HG02943 (cell line): ENCODE measurements around the gene BEST3.
"Not testable (repeated sequence)": the region's sequence is repeated elsewhere in the genome, so short reads cannot be mapped to it uniquely, and the experiment has no call there.

ENCODE experiments used
- ATAC-seq: cut with Tn5 transposase; IDR thresholded peaks from one replicate; pipeline ENCODE4 v1.9.1; 2021; ENCODE audit warnings: mild to moderate bottlenecking, low read depth, moderate library complexity; ENCODE audit not compliant: unreplicated experiment

BEST3 gene

DNA sequence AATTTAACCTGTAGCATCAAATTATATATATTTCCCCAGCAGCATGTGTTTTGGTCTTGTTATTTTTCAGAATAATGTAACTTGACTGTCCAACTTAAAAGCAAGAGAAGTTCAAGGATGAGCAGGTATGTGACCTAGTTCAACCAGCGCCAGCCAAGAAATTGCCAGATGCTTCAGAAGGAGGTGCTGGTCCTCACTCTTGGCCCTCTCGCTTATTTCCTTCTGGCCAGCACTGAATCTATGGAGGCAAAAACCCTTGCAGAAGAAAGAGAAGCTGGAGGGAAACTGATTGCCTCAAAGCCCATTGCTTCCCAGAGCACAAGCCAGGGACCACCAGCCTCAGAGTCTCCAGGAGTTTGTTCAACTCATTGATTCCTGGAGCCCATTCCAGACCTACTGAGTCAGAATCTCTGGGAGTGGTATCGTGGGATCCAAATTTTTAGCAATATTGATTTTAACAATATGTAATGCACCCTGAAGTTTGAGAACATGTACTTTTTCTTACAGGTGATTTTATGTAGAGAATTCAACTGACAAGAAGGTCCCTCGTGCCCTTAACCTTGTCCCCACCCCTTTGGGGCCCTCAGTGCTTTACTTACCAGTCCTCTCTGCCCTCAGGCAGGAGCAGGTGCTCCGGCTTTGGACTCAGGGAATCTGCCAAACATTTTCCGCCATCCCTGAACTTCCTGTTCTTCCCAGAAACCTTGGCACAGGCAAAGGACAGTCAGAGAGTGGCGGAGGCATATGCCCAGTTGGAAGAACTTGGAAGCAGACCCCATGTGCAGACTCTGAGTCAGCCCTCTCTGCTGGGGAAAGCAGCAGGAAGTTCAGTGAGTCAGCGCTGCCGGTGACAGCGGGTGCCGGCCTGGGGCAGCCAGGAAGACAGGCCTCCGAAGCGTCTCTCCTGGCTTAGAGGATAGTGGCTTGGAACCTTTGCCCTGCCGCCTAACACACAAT, 10.4 kb downstream of the BEST3 start:
- ATAC-seq = no peak

DNA sequence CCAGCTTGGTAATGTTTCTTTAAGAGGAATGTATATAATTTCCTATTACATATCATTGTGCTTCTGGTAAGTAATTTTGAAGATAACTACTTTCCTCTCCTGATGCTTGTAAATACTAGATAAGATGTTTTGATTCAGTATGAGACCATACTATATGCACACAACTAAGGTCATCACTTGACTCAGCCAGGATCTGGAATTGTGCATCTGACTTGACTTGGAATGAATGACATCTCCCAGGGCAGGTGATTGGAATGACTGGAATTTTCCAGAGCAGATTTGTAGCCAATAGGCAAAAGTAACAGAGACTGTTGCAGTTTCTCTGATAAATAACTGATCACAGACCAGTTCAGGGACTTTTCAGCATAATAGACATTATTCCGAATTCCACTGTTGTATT, 11.1 kb downstream of the BEST3 start:
- ATAC-seq = no peak

DNA sequence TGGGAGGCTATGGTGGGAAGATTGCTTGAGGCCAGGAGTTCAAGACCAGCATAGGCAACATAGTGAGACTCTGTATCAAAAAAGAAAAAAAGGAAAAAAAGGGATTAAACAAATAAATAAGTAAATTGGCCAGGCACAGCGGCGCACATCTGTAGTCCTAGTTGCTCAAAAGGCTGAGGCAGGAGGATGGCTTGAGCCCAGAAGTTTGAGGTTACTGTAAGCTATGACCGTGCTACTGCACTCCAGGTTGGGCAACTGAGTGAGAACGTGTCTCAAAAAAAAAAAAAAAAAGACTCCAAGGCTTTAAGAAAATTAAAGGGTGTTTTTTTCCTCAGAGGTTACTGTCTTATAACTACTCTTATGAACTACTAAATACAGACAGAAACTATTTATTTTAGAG, 11.7 kb downstream of the BEST3 start:
- ATAC-seq = no peak

DNA sequence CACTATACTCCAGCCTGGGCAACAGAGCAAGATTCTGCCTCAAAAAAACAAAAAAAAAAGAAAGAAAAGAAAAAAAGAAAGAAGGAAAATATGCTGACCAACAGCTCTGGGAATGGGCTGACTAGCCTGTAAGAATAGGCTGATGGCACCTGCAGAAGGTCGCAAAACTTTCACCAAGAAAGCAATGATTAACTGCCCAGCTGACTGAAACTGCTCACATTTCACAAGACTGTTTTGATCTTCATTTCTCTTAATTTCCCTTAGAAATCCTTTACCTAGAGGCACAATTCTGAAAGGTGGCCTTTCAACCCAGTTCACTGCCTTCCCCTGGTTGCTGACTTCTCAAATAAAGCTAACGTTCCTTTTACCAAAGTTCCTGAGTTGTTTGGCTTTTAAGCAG, 12.4 kb downstream of the BEST3 start:
- ATAC-seq = peak; percentile 68

DNA sequence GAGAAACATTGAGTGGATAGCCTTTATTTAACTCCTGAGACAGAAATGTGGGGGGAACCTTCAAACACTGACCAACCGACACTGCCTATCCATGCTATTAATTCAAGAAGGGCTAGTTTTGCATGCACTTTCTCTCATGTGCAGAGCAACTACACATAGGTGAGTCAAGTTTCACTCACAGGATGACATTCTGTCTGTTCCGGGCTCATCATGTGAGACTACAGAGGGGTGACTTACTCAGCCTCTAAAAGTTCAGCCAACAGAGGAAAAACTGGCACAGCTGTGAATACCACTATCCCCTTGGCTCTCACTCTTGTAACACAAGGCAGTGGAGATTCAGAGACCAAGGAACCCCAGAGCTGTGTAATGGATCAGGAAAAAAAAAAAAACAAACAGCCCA, 13.3 kb downstream of the BEST3 start:
- ATAC-seq = no peak

DNA sequence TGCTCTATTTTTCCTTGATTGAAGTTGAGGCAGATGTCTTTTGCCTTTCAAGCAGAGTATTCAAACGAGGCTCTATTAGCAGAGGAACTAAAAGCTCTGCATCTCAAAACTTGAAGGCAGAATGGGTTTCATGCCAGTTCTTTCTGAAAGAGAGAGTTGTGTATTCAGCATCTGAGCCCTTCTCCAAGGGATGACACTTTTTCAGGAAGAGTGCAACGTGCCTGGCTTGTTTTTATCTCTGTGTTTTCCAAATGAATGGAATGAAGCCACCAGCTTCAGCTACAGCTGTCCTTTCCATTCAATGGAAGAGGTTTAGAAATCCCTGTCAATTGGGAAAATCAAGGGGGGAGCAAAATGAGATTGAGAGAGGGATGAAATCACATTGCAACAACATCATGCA, 14.6 kb downstream of the BEST3 start:
- ATAC-seq = no peak

DNA sequence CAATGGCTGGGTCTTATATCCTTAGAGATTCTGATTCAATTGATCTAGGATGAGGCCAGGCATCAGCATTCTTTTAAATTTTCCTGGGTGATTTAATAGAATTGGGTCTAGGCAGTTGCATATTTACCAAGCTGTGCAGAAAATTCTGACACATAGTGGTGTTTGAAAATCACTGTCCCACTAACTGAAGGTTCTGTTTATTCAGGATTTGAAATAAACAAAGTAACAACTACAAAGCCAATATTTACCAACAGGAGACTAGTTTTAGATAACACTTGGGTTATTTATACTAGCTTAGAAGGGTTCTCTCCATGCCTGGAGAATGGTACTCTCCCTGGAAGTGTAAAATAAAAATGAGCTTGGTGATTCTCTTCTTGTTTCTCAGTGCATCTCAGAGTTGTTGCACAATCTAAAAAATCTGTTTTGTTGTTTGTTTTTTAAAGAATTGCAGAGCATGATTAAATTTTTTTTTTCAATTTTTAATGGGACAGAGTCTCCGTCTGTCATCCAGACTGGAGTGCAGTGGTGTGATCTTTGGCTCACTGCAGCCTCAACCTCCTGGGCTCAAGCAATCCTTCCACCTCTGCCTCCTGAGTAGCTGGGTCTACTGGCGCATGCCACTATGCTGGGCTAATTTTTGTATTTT, 16.9 kb downstream of the BEST3 start:
- no peak for ATAC-seq

DNA sequence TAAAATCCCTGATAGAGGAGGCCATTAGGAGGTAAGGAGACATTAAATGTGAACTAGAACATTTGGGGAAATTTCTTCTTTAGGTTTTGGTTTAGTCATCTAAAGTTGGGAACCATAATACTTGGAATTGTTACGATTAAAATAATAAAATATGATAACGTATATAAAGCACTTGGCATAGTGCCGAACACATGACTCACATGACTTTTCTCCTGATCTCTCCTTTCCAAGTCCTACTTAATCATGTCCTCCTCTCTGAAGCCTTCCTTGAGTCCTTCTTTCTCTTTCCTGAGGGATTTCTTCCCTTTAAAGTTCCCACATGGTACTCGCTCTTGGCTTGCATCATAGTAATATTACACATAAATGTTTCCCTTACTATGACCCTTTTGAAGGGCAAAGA, 20.0 kb downstream of the BEST3 start:
- ATAC-seq = no peak

DNA sequence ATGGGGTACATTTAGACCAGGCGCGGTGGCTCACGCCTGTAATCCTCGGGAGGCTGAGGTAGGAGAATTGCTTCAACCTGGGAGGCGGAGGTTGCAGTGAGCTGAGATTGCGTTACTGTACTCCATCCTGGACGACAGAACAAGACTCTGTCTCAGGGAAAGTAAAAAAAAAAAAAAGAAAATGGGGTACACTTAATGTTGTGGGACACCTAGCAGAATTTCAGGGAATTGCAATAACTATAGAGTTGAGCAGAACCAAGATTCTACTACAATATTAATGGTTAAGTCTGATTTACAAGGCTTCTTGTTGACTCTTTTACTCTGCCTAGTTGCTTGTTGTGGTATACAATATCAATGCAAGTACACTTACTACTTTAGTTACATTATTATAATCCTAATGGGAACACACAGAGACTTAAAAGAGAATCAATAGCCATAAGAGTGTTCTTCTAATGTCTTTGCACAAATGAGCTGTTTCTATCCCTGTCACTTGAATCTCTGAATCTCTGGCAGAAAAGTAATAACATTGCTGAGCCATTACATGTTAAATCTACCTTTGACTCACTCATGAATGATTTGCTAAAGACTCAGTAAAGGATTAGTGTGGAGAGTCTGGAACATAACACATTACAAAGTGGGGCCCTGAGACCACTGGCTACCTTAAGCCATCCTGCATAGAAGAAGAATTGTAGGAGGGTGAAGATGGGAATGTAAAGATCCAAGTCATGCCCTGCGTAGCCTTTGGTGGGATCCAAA, 22.7 kb downstream of the BEST3 start:
- no peak for ATAC-seq

DNA sequence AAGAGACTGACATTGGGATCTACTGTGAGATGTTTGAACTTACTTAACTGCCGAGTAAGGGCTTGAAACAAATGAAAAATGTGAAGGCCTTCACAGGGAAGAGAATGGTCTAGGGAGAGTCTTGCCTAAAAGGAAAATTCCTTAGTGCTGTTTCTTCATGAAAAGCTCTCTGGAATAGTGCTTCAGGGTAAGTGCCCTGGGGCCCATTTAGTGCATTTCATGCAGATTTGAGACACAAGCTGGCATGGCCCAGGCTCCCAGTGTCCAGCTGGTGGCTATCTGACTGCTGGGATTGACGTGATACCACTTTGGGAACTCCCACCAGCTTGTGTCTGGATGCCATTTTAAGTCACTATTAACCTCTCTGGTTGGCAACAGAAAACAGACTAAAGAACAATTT, 26.9 kb downstream of the BEST3 start:
- ATAC-seq = no peak

DNA sequence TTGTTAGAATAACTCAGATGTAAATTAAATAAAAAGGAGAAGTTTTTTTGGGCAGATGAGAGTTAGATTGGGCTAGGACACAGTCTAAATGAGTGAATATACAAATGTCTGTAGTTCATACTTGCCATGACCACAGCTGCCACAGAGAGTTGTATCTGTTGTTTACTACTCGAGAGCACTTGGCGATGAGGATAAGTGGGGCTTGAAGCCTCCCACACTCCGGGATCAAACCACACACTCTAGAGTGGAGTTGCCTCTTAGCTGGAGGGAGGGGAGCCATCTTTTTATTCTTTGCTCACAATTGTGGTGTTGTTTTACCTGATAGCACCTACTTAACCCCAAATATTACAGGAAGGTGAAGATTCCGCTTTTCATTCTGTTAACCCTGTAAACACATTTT, 27.5 kb downstream of the BEST3 start:
- ATAC-seq = no peak

DNA sequence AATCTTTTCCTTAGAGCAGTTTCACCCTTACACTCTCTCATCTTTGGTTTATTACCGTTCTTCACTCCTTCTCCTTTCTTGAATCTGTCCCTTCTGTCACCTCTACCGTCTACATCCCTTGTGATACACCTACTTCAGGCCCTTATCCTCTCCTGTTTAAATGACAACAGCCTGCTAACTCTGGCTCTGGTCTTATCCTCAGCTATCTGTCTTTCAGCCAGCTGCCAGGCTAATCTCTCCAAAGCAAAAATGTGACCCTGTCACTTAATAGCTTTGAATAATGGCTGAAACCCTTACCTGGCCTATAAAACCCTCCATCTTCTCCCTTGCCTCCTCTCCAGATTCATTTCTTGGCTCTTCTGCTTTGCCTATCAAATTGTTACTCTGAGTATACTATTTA, 32.3 kb downstream of the BEST3 start:
- no peak for ATAC-seq

DNA sequence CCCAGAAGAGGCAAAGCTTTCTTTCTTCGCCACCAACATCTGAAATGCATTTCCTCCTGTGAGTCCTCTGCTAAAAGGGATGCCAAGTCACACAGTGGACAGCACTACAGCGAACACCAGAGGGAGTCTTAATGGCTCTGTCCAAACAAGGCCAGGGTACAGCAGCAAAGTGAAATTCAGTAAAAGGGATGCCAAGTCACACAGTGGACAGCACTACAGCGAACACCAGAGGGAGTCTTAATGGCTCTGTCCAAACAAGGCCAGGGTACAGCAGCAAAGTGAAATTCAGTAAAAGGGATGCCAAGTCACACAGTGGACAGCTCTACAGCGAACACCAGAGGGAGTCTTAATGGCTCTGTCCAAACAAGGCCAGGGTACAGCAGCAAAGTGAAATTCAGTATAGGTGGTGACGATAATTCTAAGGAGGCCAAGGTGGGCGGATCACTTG, 34.1 kb downstream of the BEST3 start:
- ATAC-seq = not testable (repeated sequence)

DNA sequence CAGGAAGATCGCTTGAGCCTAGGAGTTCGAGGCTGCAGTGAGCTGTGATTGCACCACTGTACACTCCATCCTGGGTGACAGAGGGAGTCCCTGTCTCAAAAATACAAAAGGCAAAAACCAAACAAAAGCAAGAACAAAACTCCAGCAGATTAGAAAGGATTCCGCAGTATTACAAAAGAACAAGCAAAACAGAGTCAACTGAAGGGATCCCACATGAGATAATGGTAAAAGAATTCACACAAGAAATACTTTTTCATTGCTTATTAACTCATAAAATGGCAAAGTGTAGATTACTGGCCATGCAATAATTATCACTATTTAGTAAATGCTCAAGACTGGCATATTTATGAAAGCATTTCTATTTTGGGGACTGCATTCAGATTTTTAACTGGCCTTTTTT, 35.4 kb downstream of the BEST3 start:
- ATAC-seq = no peak

DNA sequence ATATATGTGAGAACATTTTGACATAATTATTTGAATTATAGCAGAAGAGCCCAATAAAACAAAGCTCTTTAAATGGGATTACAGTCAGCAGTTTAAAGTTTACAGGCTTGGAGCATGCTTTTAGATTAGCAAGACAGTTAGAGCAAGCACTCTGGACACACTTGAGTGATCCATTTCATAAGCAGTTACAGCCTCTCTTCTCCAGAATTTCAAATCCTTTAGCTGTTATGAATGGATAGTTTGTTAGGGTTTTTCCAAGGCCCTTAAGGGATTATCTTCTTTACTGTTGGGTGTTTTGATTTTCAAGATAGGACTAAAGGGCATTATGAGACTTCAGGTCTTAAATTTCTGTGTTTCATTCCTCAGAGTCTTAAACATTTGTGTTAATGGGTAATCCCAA, 36.3 kb downstream of the BEST3 start:
- ATAC-seq = no peak

DNA sequence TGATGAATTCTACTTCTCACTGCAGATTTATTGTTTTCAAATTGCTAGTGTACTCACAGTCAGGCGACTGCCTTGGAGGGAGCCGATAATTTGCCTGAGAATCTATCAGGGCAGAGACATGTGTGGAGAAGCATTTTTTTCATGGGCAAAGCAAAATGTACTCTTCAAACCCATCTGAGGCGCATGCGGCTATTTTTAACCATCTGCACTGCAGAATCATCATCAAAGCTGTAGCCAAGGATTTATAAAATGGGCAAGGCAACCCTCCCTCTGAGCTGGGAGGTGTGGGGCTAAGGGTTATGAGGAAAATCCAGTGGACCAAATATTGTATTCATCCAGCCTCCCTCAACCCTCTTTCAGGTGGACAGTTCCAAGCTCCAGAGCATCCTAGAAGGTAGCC, 37.7 kb downstream of the BEST3 start:
- no peak for ATAC-seq

DNA sequence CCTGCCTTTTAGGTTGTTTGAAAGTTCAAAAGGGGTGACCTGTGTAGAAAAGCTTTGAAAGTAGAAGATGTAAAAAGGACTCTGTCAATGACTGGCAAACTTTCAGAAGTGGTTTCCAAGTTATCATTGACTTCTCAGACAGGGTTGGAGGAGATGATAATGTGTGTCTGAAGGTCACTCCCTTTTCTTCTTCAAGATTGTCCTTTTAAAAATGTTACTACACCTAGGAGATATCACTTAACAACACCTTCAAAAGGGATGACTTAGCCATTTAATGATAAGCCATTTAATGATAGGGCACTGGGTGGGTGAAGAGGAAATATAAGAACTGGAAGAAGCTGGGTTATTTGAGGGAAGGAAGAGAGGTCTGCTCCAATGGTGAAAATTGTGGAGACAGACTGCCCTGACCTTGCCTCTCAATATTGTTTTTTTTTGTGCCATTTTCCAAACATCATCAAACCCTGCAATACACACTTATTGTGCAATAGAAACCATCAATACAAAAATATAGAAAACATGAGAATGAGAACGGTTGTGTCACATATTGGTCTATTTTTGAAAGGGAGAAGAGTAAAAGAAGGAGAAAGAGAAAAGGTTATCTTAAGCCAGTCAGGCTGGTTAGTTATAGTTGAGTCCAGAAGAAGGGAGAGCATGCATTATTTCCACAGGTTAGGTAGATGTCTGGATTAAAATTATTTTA, 38.8 kb downstream of the BEST3 start:
- ATAC-seq = no peak

DNA sequence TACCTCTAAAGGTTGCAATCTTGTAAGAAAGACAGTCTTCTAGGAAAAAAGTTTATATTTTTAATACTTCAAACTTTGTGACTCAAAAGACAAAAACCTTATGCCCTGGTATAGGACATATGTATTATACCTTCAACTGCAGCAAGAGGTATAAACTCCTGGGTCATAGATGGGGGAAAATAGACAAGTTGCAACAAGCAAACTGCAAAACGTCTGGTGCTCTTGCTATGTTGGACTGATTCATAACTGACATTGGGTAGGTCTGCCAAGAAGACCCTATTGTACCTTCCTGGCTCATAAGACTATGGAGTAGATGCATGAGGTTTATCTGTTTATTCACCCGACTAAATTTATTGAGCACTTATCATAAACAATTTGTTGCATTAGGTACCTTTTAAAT, 40.9 kb downstream of the BEST3 start:
- no peak for ATAC-seq

DNA sequence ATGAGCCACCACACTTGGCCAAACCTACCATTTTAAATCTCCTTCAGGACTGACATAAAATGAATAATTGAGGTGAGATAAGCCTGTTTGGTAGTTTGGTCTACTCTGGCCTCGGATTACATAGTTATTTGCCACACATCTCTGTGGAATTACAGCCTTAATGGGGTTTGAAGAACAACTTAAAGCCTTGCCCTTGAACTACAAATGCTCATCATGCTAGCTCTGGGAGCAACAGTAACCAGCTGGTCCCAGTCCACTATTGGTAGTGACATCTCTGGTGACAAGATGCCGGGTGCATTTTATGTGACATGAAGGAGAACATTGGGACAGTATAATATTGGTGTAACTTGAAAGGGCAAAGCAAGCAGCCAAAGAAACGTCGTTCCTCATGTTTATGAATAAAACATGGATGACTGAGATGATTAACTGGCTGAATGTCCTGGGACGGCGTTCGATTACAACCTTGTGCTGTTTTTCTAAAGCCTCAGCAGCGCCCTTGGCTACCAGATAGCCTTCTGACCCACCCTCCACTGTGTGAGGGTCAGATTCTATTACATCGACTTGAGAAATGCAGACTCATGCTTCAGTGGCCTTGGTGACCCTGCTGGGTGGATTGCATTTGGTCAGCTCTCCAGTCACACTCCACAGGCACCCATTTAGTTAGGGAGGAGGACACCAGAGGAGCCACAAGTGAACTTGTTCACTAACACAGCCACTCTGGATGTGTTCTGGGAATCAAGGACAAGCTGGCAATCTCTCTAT, 41.5 kb downstream of the BEST3 start:
- no peak for ATAC-seq
